Neuronal stem cell (in vitro differentiated cells): ENCODE results near the gene CASQ1.
A peak's percentile ranks its signal among the peaks of the same experiment; 100 is the strongest.

Experiments used
- DNase-seq: peaks from one replicate; pipeline ENCODE4 v3.0.0-alpha.2; 2013; ENCODE audit warnings: low spot score
- H2AFZ ChIP-seq: one replicate; pipeline ENCODE4 v1.6.1; 2013; ENCODE audit warnings: mild to moderate bottlenecking, low read length, inconsistent platforms
- H2AK5ac ChIP-seq: 2 replicates; pipeline ENCODE4 v1.6.1; 2013; ENCODE audit warnings: low read depth, mild to moderate bottlenecking, inconsistent platforms, low read length, moderate library complexity, mixed read lengths
- H2BK120ac ChIP-seq: 2 replicates; pipeline ENCODE4 v1.6.1; 2013; ENCODE audit warnings: low read depth, mild to moderate bottlenecking, inconsistent platforms, low read length, moderate library complexity, mixed read lengths
- H2BK12ac ChIP-seq: one replicate; pipeline ENCODE4 v1.6.1; 2013; ENCODE audit warnings: low read length, inconsistent platforms
- H2BK15ac ChIP-seq: 2 replicates; pipeline ENCODE4 v1.6.1; 2013; ENCODE audit warnings: mild to moderate bottlenecking, low read length, inconsistent platforms, mixed read lengths
- H2BK5ac ChIP-seq: one replicate; pipeline ENCODE4 v1.6.1; 2013; ENCODE audit warnings: inconsistent platforms, mild to moderate bottlenecking, low read length, moderate library complexity
- H3K14ac ChIP-seq: one replicate; pipeline ENCODE4 v1.6.1; 2013; ENCODE audit warnings: low read length, inconsistent platforms
- H3K18ac ChIP-seq: 2 replicates; pipeline ENCODE4 v1.6.1; 2013; ENCODE audit warnings: low read length, inconsistent platforms
- H3K23ac ChIP-seq: 2 replicates; pipeline ENCODE4 v1.6.1; 2013; ENCODE audit warnings: low read depth, mild to moderate bottlenecking, mixed read lengths, low read length, inconsistent platforms; ENCODE audit not compliant: poor library complexity
- H3K27ac ChIP-seq: replicated peaks from 3 replicates; pipeline ENCODE4 v1.5.1; 2013; ENCODE audit warnings: low read length, inconsistent platforms
- H3K27me3 ChIP-seq, 3 experiments: 2 replicates each; pipeline ENCODE4 v1.6.1; 2013; ENCODE audit warnings: low read length in 3 of 3, mild to moderate bottlenecking in 2 of 3, inconsistent platforms in 1 of 3, low read depth in 1 of 3, mixed read lengths in 1 of 3, moderate library complexity in 1 of 3; ENCODE audit not compliant: control insufficient read depth in 3 of 3, insufficient read depth in 3 of 3
- H3K36me3 ChIP-seq, 2 donors: replicated peaks in 1 of 2; 2 replicates each; pipeline ENCODE4 v1.6.1; 2013; ENCODE audit warnings: low read length in 2 of 2; ENCODE audit not compliant: control insufficient read depth in 2 of 2, insufficient read depth in 2 of 2
- H3K4ac ChIP-seq: 2 replicates; pipeline ENCODE4 v1.6.1; 2013; ENCODE audit warnings: inconsistent platforms, mild to moderate bottlenecking, low read length, moderate library complexity
- H3K4me1 ChIP-seq, 2 donors: 1 replicate in 1 of 2; 2 replicates in 1 of 2; pipeline ENCODE4 v1.6.1; 2013; ENCODE audit warnings: low read length in 2 of 2, low read depth in 1 of 2; ENCODE audit not compliant: control insufficient read depth in 2 of 2, insufficient read depth in 1 of 2
- H3K4me2 ChIP-seq: one replicate; pipeline ENCODE4 v1.6.1; 2013; ENCODE audit warnings: mild to moderate bottlenecking, low read length, inconsistent platforms; ENCODE audit not compliant: insufficient read depth, poor library complexity, severe bottlenecking
- H3K4me3 ChIP-seq, 2 donors: 2 replicates each; pipeline ENCODE4 v1.5.1; 2013; ENCODE audit warnings: low read length in 2 of 2, mild to moderate bottlenecking in 2 of 2, inconsistent platforms in 1 of 2, moderate library complexity in 1 of 2
- H3K79me1 ChIP-seq: one replicate; pipeline ENCODE4 v1.6.1; 2013; ENCODE audit warnings: low read depth, mild to moderate bottlenecking, inconsistent platforms, low read length, moderate library complexity
- H3K9ac ChIP-seq: one replicate; pipeline ENCODE4 v1.6.1; 2013; ENCODE audit warnings: mild to moderate bottlenecking, low read depth, low read length, inconsistent platforms; ENCODE audit not compliant: poor library complexity
- H3K9me3 ChIP-seq, 2 donors: replicated peaks in 1 of 2; 2 replicates each; pipeline versions ENCODE3 to v1.6.1; 2013; ENCODE audit warnings: low read length in 2 of 2, mild to moderate bottlenecking in 2 of 2, inconsistent platforms in 1 of 2, low read depth in 1 of 2, mixed read lengths in 1 of 2, moderate library complexity in 1 of 2; ENCODE audit not compliant: control insufficient read depth in 2 of 2, insufficient read depth in 1 of 2
- H4K8ac ChIP-seq: one replicate; pipeline ENCODE4 v1.6.1; 2013; ENCODE audit warnings: low read depth, mild to moderate bottlenecking, inconsistent platforms, low read length, moderate library complexity
- H4K91ac ChIP-seq: one replicate; pipeline ENCODE4 v1.6.1; 2013; ENCODE audit warnings: low read length, low read depth, mild to moderate bottlenecking, inconsistent platforms; ENCODE audit not compliant: poor library complexity
- WGBS, 2 donors: extraction: QIAGEN DNeasy Blood & Tissue Kit; methylation state at CpG; one replicate each; pipeline ENCODE4 v1.1.7; 2013; ENCODE audit warnings: missing lambda C conversion rate in 2 of 2, mixed read lengths in 1 of 2; ENCODE audit not compliant: insufficient read length in 2 of 2, insufficient replicate concordance in 1 of 2; ENCODE audit errors: extremely low coverage in 2 of 2; 5-methylcytosine and 5-hydroxymethylcytosine counted together

Gene CASQ1

GRCh38 chr1:160207771-160208556, 17.6 kb downstream of the CASQ1 start:
- Histone ChIP-seq H2BK120ac (no peak overlapping the region), H4K91ac (no peak overlapping the region), H3K27me3 (no peaks in the 10 kb centered on the region), H3K79me1 (peaks cover 8% of the 10 kb centered on the region), H2BK5ac (peak overlapping the region; percentile 56), H3K36me3 (peaks cover 32 to 58% of the 10 kb centered on the region in 2 donors), H3K4me3 (no peak overlapping the region), H3K4me1 (peaks cover 60 to 61% of the 10 kb centered on the region in 2 donors), H3K23ac (no peak overlapping the region), H3K9me3 (no peaks in the 10 kb centered on the region), H3K27ac (no peak overlapping the region), H2BK15ac (no peak overlapping the region), H3K4me2 (no peak overlapping the region), H2BK12ac (no peak overlapping the region), H2AK5ac (peak overlapping the region; percentile 52), H3K4ac (no peak overlapping the region), H3K14ac (no peak overlapping the region), H4K8ac (no peak overlapping the region), H2AFZ (no peak overlapping the region), H3K18ac (no peak overlapping the region), H3K9ac (no peak overlapping the region)
- WGBS, 2 donors: no CpG with 5 or more reads among the region's 9 CpGs
- DNase-seq: no peak

GRCh38 chr1:160208557-160209320, 18.4 kb downstream of the CASQ1 start:
- Histone ChIP-seq H3K9ac (no peak overlapping the region), H3K18ac (no peak overlapping the region), H3K4me3 (no peak overlapping the region), H3K4me2 (peak overlapping the region; percentile 28), H3K4me1 (peaks cover 60 to 61% of the 10 kb centered on the region in 2 donors), H2BK15ac (no peak overlapping the region), H4K91ac (no peak overlapping the region), H3K36me3 (peaks cover 39 to 66% of the 10 kb centered on the region in 2 donors), H3K27ac (peak overlapping the region; percentile 29), H2BK120ac (no peak overlapping the region), H2BK12ac (no peak overlapping the region), H2BK5ac (peak overlapping the region; percentile 56), H3K27me3 (no peaks in the 10 kb centered on the region), H3K9me3 (no peaks in the 10 kb centered on the region), H4K8ac (no peak overlapping the region), H3K79me1 (peaks cover 8% of the 10 kb centered on the region), H2AK5ac (peak overlapping the region; percentile 52), H2AFZ (no peak overlapping the region), H3K14ac (no peak overlapping the region), H3K4ac (no peak overlapping the region), H3K23ac (no peak overlapping the region)
- DNase-seq: no peak
- no CpG with 5 or more reads among the region's 6 CpGs for WGBS, 2 donors

- Histone ChIP-seq H2BK5ac (no peak overlapping the region), H2BK12ac (no peak overlapping the region), H2BK15ac (no peak overlapping the region), H3K9ac (no peak overlapping the region), H3K4me1 (peaks cover 60% of the 10 kb centered on the region in 2 donors), H2BK120ac (no peak overlapping the region), H3K4me2 (peak overlapping the region; percentile 28), H3K4ac (no peak overlapping the region), H3K27me3 (no peaks in the 10 kb centered on the region), H2AFZ (no peak overlapping the region), H2AK5ac (no peak overlapping the region), H3K27ac (peak overlapping the region; percentile 29), H3K36me3 (peaks cover 46 to 73% of the 10 kb centered on the region in 2 donors), H3K23ac (no peak overlapping the region), H3K14ac (no peak overlapping the region), H3K79me1 (peaks cover 8% of the 10 kb centered on the region), H4K91ac (no peak overlapping the region), H3K4me3 (no peak overlapping the region), H3K9me3 (no peaks in the 10 kb centered on the region), H4K8ac (no peak overlapping the region), H3K18ac (peak overlapping the region; percentile 30)
- WGBS, 2 donors: no CpG with 5 or more reads among the region's 7 CpGs
- peak; percentile 36 for DNase-seq
Observed at GRCh38 chr1:160209321-160210046, 19.1 kb downstream of the CASQ1 start.
